ENCODE results near the gene MPL. TPM values are rescaled to one million over a fixed set of nuclear protein-coding genes. Genes with fewer than 3 reads are reported as not detected.

Gene MPL
- total RNA-seq, 1 donor = not detected

GRCh38 chr1:43370564-43370963 lies 32.9 kb downstream of the MPL start:
- Histone ChIP-seq H3K27ac (ENCODE audit: low read depth, low read length) (no peak overlapping the region), H4K20me1 (ENCODE audit: insufficient read depth, low read length) (peaks cover 5% of the 10 kb centered on the region), H3K9me3 (ENCODE audit: low read depth, low read length) (no peaks in the 10 kb centered on the region), H3K27me3 (ENCODE audit: insufficient read depth, low read length) (no peaks in the 10 kb centered on the region), H3K36me3 (ENCODE audit: insufficient read depth, low read length) (peaks cover 4% of the 10 kb centered on the region), H3K79me2 (ENCODE audit: insufficient read depth, low read length) (peaks cover 40% of the 10 kb centered on the region), H3K4me2 (ENCODE audit: insufficient read depth, low read length) (no peak overlapping the region), H2AFZ (ENCODE audit: low read length) (no peak overlapping the region), H3K4me1 (ENCODE audit: insufficient read depth, low read length) (peaks cover 37% of the 10 kb centered on the region), H3K4me3 (ENCODE audit: insufficient read depth, low read length) (no peak overlapping the region)
- no peak for DNase-seq (ENCODE audit: insufficient read length, low spot score, missing footprints)
- no peak for TF ChIP-seq CTCF (IDR thresholded peaks at IDR 0.05; ENCODE audit: extremely low read depth, low read depth, low read length)

- Histone ChIP-seq H3K27me3 (ENCODE audit: insufficient read depth, low read length) (no peaks in the 10 kb centered on the region), H3K4me2 (ENCODE audit: insufficient read depth, low read length) (no peak overlapping the region), H3K27ac (ENCODE audit: low read depth, low read length) (peak overlapping the region; percentile 86), H3K79me2 (ENCODE audit: insufficient read depth, low read length) (peaks cover 24% of the 10 kb centered on the region), H2AFZ (ENCODE audit: low read length) (no peak overlapping the region), H4K20me1 (ENCODE audit: insufficient read depth, low read length) (no peaks in the 10 kb centered on the region), H3K4me3 (ENCODE audit: insufficient read depth, low read length) (no peak overlapping the region), H3K36me3 (ENCODE audit: insufficient read depth, low read length) (peaks cover 4% of the 10 kb centered on the region), H3K9me3 (ENCODE audit: low read depth, low read length) (no peaks in the 10 kb centered on the region), H3K4me1 (ENCODE audit: insufficient read depth, low read length) (peaks cover 31% of the 10 kb centered on the region)
- DNase-seq (ENCODE audit: insufficient read length, low spot score, missing footprints) = no peak
- no peak for TF ChIP-seq CTCF (IDR thresholded peaks at IDR 0.05; ENCODE audit: extremely low read depth, low read depth, low read length)
Observed at GRCh38 chr1:43372172-43372571, 34.6 kb downstream of the MPL start.

- no peak overlapping the region for H3K4me3 ChIP-seq (ENCODE audit: insufficient read depth, low read length)
- peaks cover 29% of the 10 kb centered on the region for H3K4me1 ChIP-seq (ENCODE audit: insufficient read depth, low read length)
- peak overlapping the region; percentile 60 for H2AFZ ChIP-seq (ENCODE audit: low read length)
- H3K4me2 ChIP-seq (ENCODE audit: insufficient read depth, low read length) = peak overlapping the region; percentile 52
- H3K36me3 ChIP-seq (ENCODE audit: insufficient read depth, low read length) = peaks cover 4% of the 10 kb centered on the region
- no peak for TF ChIP-seq CTCF (IDR thresholded peaks at IDR 0.05; ENCODE audit: extremely low read depth, low read depth, low read length)
- H3K79me2 ChIP-seq (ENCODE audit: insufficient read depth, low read length) = peaks cover 16% of the 10 kb centered on the region
- H3K9me3 ChIP-seq (ENCODE audit: low read depth, low read length) = no peaks in the 10 kb centered on the region
- no peaks in the 10 kb centered on the region for H3K27me3 ChIP-seq (ENCODE audit: insufficient read depth, low read length)
- H4K20me1 ChIP-seq (ENCODE audit: insufficient read depth, low read length) = no peaks in the 10 kb centered on the region
- DNase-seq (ENCODE audit: insufficient read length, low spot score, missing footprints) = peak; percentile 95
- peak overlapping the region; percentile 86 for H3K27ac ChIP-seq (ENCODE audit: low read depth, low read length)
Observed at GRCh38 chr1:43373066-43373940, 35.7 kb downstream of the MPL start.

GRCh38 chr1:43376723-43377235 lies 39.2 kb downstream of the MPL start:
- no peak overlapping the region for H2AFZ ChIP-seq (ENCODE audit: low read length)
- no peaks in the 10 kb centered on the region for H3K79me2 ChIP-seq (ENCODE audit: insufficient read depth, low read length)
- DNase-seq (ENCODE audit: insufficient read length, low spot score, missing footprints) = no peak
- peaks cover 18% of the 10 kb centered on the region for H3K36me3 ChIP-seq (ENCODE audit: insufficient read depth, low read length)
- H3K9me3 ChIP-seq (ENCODE audit: low read depth, low read length) = no peaks in the 10 kb centered on the region
- H3K4me2 ChIP-seq (ENCODE audit: insufficient read depth, low read length) = no peak overlapping the region
- no peak overlapping the region for H3K4me3 ChIP-seq (ENCODE audit: insufficient read depth, low read length)
- H3K4me1 ChIP-seq (ENCODE audit: insufficient read depth, low read length) = peaks cover 21% of the 10 kb centered on the region
- no peak for TF ChIP-seq CTCF (IDR thresholded peaks at IDR 0.05; ENCODE audit: extremely low read depth, low read depth, low read length)
- no peaks in the 10 kb centered on the region for H4K20me1 ChIP-seq (ENCODE audit: insufficient read depth, low read length)
- H3K27ac ChIP-seq (ENCODE audit: low read depth, low read length) = no peak overlapping the region
- H3K27me3 ChIP-seq (ENCODE audit: insufficient read depth, low read length) = no peaks in the 10 kb centered on the region
